Transverse colon (tissue), 4 donors: ENCODE results near the gene SPTB. TPM values are rescaled to one million over a fixed set of nuclear protein-coding genes. Genes with fewer than 3 reads are reported as not detected.

Experiments
- DNase-seq: peaks from one replicate; pipeline ENCODE4 v3.0.0-alpha.2; 2019
- H3K27ac ChIP-seq, 4 donors: fragments of 200-600 bp; sonication (generic); 2 replicates each; pipeline ENCODE4 v1.5.1; 2016 to 2018; ENCODE audit warnings: inconsistent platforms in 4 of 4
- H3K27me3 ChIP-seq: fragments of 200-600 bp; sonication (generic); 2 replicates; pipeline ENCODE4 v1.5.1; 2017; ENCODE audit warnings: inconsistent platforms
- H3K36me3 ChIP-seq, 4 donors: fragments of 200-600 bp; sonication (generic); 2 replicates each; pipeline ENCODE4 v1.5.1; 2017 to 2019; ENCODE audit warnings: inconsistent platforms in 4 of 4
- H3K4me1 ChIP-seq, 4 donors: fragments of 200-600 bp; sonication (generic); 2 replicates each; pipeline ENCODE4 v1.5.1; 2017 to 2020; ENCODE audit warnings: inconsistent platforms in 4 of 4
- H3K4me3 ChIP-seq, 4 donors: fragments of 200-600 bp; sonication (generic); 1 replicate in 1 of 4; 2 replicates in 3 of 4; pipeline versions ENCODE4 v1.5.1 to v1.6.1; 2017 to 2019; ENCODE audit warnings: inconsistent platforms in 4 of 4
- H3K9me3 ChIP-seq, 2 donors: fragments of 200-600 bp; sonication (generic); 2 replicates each; pipeline ENCODE4 v1.5.1; 2017 to 2019; ENCODE audit warnings: inconsistent platforms in 2 of 2
- CTCF ChIP-seq, 5 experiments: fragments of 200-600 bp in 3 of 5; fragments of 450-650 bp in 2 of 5; sonication (generic) in 3 of 5; IDR thresholded peaks; 1 replicate in 2 of 5; 2 replicates in 3 of 5; pipeline ENCODE4 v1.5.1; 2016 to 2017; ENCODE audit warnings: antibody characterized with exemption in 5 of 5, inconsistent platforms in 3 of 5, mild to moderate bottlenecking in 2 of 5, moderate library complexity in 1 of 5
- EP300 ChIP-seq: sonication (generic); formaldehyde crosslinking; IDR thresholded peaks from one replicate; pipeline ENCODE4 v1.6.1; 2017; ENCODE audit warnings: antibody characterized with exemption, low read depth
- POLR2A ChIP-seq: fragments of 450-650 bp; IDR thresholded peaks from one replicate; pipeline ENCODE4 v1.6.1; 2016; ENCODE audit warnings: antibody characterized with exemption, mild to moderate bottlenecking, moderate library complexity
- POLR2AphosphoS5 ChIP-seq, 3 donors: sonication (generic); formaldehyde crosslinking; IDR thresholded peaks; one replicate each; pipeline ENCODE4 v1.6.1; 2016; ENCODE audit warnings: antibody characterized with exemption in 3 of 3
- WGBS, 2 donors: methylation state at CpG; one replicate each; pipeline ENCODE4 v1.1.5; 2018; ENCODE audit warnings: low coverage in 1 of 2; 5-methylcytosine and 5-hydroxymethylcytosine counted together
- in situ Hi-C, 4 donors: fragments of 200-750 bp; cut with MboI; loops; one replicate each; pipeline versions ENCODE4 v1.15.0 to v1.15.1; 2017; ENCODE audit warnings: low sequenced_read_pairs in 3 of 4, low pct_ligation_motif_present in 1 of 4, low pct_unique_long_range_greater_than_20kb in 1 of 4
- intact Hi-C: fragments of 100-400 bp; cut with DNase I; formaldehyde crosslinking; loops from one replicate; pipeline ENCODE4 v1.15.1; 2023; ENCODE audit warnings: low total_unique reads
- total RNA-seq, 4 donors: library from RNA; depleted of rRNA; stranded (reverse); fragments of >200 nt; gene quantifications; one replicate each; pipeline ENCODE4 v1.1.0, GENCODE V29; 2016

Gene SPTB
- total RNA-seq, 4 donors from 2014 or later, result 0.20 to 0.96 (median 0.58) TPM

GRCh38 chr14:64754685-64755084, 125.0 kb downstream of the SPTB start:
- Histone ChIP-seq H3K36me3 (no peaks in the 10 kb centered on the region), H3K9me3 (no peaks in the 10 kb centered on the region), H3K27me3 (no peaks in the 10 kb centered on the region), H3K27ac (no peak overlapping the region), H3K4me3 (no peak overlapping the region), H3K4me1 (peaks cover 14 to 41% (median 28%) of the 10 kb centered on the region in 4 donors)
- intact Hi-C loops, result no loop called here
- TF ChIP-seq POLR2A (no peak), POLR2AphosphoS5 (IDR thresholded peaks at IDR 0.05) (no peak), EP300 (no peak), CTCF (IDR thresholded peaks at IDR 0.05) (no peak)
- DNase-seq, result no peak
- WGBS, 2 donors, result 80% methylated on average over 5 of the region's 5 CpGs; no CpG with 5 or more reads in 1 of the 2 donors
- in situ Hi-C loops, result loop anchor here in 1 of 4 donors (25.0 kb wide), 1 partner anchor 217 kb away; the partner anchor contains the start of genes HSPA2 and PPP1R36

- Histone ChIP-seq H3K4me3 (no peak overlapping the region), H3K27me3 (no peaks in the 10 kb centered on the region), H3K9me3 (no peaks in the 10 kb centered on the region), H3K36me3 (no peaks in the 10 kb centered on the region), H3K27ac (no peak overlapping the region), H3K4me1 (peaks cover 14 to 39% (median 26%) of the 10 kb centered on the region in 4 donors)
- DNase-seq, result no peak
- 81 to 100% methylated on average over 1 to 4 of the region's 4 CpGs for WGBS, 2 donors
- in situ Hi-C loops, result loop anchor here in 1 of 4 donors (25.0 kb wide), 1 partner anchor 217 kb away; the partner anchor contains the start of genes HSPA2 and PPP1R36
- TF ChIP-seq POLR2AphosphoS5 (IDR thresholded peaks at IDR 0.05) (no peak), EP300 (no peak), CTCF (IDR thresholded peaks at IDR 0.05) (no peak), POLR2A (no peak)
- intact Hi-C loops, result no loop called here
Observed at GRCh38 chr14:64753999-64754398, 125.7 kb downstream of the SPTB start.

- intact Hi-C loops, result no loop called here
- no peaks in the 10 kb centered on the region for H3K27me3 ChIP-seq
Observed at GRCh38 chr14:64753374-64753773, 126.3 kb downstream of the SPTB start.

GRCh38 chr14:64752909-64753308, 126.8 kb downstream of the SPTB start:
- Histone ChIP-seq H3K36me3 (no peaks in the 10 kb centered on the region), H3K27ac (no peak overlapping the region), H3K9me3 (no peaks in the 10 kb centered on the region), H3K4me3 (no peak overlapping the region), H3K4me1 (peaks cover 5 to 28% (median 15%) of the 10 kb centered on the region in 4 donors), H3K27me3 (no peaks in the 10 kb centered on the region)
- DNase-seq, result no peak
- intact Hi-C loops (no loop called here), in situ Hi-C loops (loop anchor here in 1 of 4 donors (25.0 kb wide), 1 partner anchor 216 kb away; the partner anchor contains the start of genes HSPA2 and PPP1R36)
- WGBS, 2 donors, result 88% methylated on average over 6 of the region's 6 CpGs; no CpG with 5 or more reads in 1 of the 2 donors
- TF ChIP-seq CTCF (IDR thresholded peaks at IDR 0.05), result no peak

More at GRCh38 chr14:64753374-64753773, 126.3 kb downstream of the SPTB start:
- no peaks in the 10 kb centered on the region for H3K9me3 ChIP-seq
- 93% methylated on average over 11 of the region's 13 CpGs; no CpG with 5 or more reads in 1 of the 2 donors for WGBS, 2 donors
- in situ Hi-C loops, result loop anchor here in 1 of 4 donors (25.0 kb wide), 1 partner anchor 216 kb away; the partner anchor contains the start of genes HSPA2 and PPP1R36
- peaks cover 9 to 32% (median 19%) of the 10 kb centered on the region in 4 donors for H3K4me1 ChIP-seq
- H3K27ac ChIP-seq, result no peak overlapping the region
- TF ChIP-seq CTCF (IDR thresholded peaks at IDR 0.05) (no peak), POLR2AphosphoS5 (IDR thresholded peaks at IDR 0.05) (no peak), EP300 (no peak), POLR2A (no peak)
- H3K36me3 ChIP-seq, result no peaks in the 10 kb centered on the region
- H3K4me3 ChIP-seq, result no peak overlapping the region
- DNase-seq, result no peak
